NCI-H2171 (cell line): ENCODE measurements around the gene NCAN.
"Not testable (repeated sequence)": the region's sequence is repeated elsewhere in the genome, so short reads cannot be mapped to it uniquely, and the experiment has no call there.

ENCODE experiments used
- DNase-seq: peaks from one replicate; lab custom pipeline; 2025; lab: John Stamatoyannopoulos, UW

The NCAN gene

GRCh38 chr19:19224852-19225494 is 13.2 kb downstream of the NCAN start:
- DNase-seq = peak; percentile 29

GRCh38 chr19:19226204-19226603 is 14.4 kb downstream of the NCAN start:
- DNase-seq = no peak

- no peak for DNase-seq
Measured at GRCh38 chr19:19226663-19227062, 14.9 kb downstream of the NCAN start.

GRCh38 chr19:19227217-19227616 is 15.5 kb downstream of the NCAN start:
- DNase-seq = no peak

- DNase-seq = no peak
Measured at GRCh38 chr19:19229701-19230100, 17.9 kb downstream of the NCAN start.

- no peak for DNase-seq
Measured at GRCh38 chr19:19230999-19231398, 19.2 kb downstream of the NCAN start.

GRCh38 chr19:19232261-19232721 is 20.5 kb downstream of the NCAN start:
- DNase-seq = peak; percentile 52

GRCh38 chr19:19234220-19234816 is 22.6 kb downstream of the NCAN start:
- DNase-seq = no peak

GRCh38 chr19:19236173-19236572 is 24.4 kb downstream of the NCAN start:
- DNase-seq = no peak

- no peak for DNase-seq
Measured at GRCh38 chr19:19238126-19238894, 26.6 kb downstream of the NCAN start.

GRCh38 chr19:19239675-19240074 is 27.9 kb downstream of the NCAN start:
- DNase-seq = no peak

GRCh38 chr19:19240476-19240875 is 28.7 kb downstream of the NCAN start:
- DNase-seq = no peak

- no peak for DNase-seq
Measured at GRCh38 chr19:19250196-19250801, 38.5 kb downstream of the NCAN start.

GRCh38 chr19:19253409-19253808 is 41.7 kb downstream of the NCAN start:
- DNase-seq = not testable (repeated sequence)

GRCh38 chr19:19256072-19256969 is 44.6 kb downstream of the NCAN start:
- DNase-seq = no peak

- DNase-seq = no peak
Measured at GRCh38 chr19:19257137-19257536, 45.4 kb downstream of the NCAN start.

- DNase-seq = no peak
Measured at GRCh38 chr19:19257836-19258588, 46.3 kb downstream of the NCAN start.

- no peak for DNase-seq
Measured at GRCh38 chr19:19258589-19259338, 47.0 kb downstream of the NCAN start.

- no peak for DNase-seq
Measured at GRCh38 chr19:19259741-19260140, 48.0 kb downstream of the NCAN start.
